ENCODE data around the gene MAMDC2.

DNA sequence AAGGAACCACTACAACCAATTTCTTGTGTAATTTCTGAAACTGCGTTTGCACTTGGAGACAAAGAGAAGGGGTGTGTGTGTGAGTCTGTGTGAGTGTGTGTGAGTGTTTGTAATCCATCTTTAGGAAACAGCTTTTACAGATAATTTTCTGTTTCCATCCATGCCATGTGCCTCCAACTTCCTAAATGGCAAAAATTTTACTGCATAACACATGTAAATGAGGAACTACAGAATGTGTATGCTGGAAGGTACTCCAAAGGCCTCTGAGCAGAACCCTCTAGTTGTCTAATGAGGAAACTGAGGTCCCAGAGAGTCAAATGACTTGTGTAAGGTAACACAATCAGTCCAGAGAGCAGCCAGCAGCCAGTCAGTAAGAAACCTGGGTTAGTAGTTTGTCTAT lies 20.8 kb downstream of the MAMDC2 start:
- TF ChIP-seq POLR2A (IDR thresholded peaks at IDR 0.05): no peak
- TF ChIP-seq, protein P1, sequence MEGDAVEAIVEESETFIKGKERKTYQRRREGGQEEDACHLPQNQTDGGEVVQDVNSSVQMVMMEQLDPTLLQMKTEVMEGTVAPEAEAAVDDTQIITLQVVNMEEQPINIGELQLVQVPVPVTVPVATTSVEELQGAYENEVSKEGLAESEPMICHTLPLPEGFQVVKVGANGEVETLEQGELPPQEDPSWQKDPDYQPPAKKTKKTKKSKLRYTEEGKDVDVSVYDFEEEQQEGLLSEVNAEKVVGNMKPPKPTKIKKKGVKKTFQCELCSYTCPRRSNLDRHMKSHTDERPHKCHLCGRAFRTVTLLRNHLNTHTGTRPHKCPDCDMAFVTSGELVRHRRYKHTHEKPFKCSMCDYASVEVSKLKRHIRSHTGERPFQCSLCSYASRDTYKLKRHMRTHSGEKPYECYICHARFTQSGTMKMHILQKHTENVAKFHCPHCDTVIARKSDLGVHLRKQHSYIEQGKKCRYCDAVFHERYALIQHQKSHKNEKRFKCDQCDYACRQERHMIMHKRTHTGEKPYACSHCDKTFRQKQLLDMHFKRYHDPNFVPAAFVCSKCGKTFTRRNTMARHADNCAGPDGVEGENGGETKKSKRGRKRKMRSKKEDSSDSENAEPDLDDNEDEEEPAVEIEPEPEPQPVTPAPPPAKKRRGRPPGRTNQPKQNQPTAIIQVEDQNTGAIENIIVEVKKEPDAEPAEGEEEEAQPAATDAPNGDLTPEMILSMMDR (IDR thresholded peaks at IDR 0.05): no peak

All from thyroid gland (tissue), 4 donors.